ENCODE results near the gene TRIM54. TPM values are rescaled to one million over a fixed set of nuclear protein-coding genes. Genes with fewer than 3 reads are reported as not detected.
A peak's percentile ranks its signal among the peaks of the same experiment; 100 is the strongest.

TRIM54 gene
- total RNA-seq, 2 experiments from 2014 or later = 0.13 TPM; not detected in 1

DNA sequence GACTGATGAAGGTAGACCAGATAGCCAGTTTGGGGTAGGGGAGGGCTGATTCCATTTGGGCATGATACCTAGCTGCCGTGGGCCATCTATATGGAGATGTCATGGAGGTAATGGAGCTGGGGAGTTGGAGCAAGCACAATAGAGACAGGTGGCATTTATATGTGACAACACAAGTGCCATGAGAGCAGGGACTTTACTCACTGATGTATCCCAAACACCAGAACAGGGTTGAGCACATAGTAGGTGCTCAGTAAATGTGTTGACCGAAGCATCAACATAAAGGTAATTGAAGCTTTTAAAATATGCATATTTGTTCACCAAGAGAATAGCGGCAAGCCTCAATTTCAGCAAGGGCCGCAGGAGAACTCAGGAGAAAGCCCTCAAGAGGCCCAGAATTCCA, 34.3 kb upstream of the TRIM54 start:
- H3K36me3 Mint-ChIP-seq (ENCODE audit: low read depth) = peaks cover 13% of the 10 kb centered on the region
- H3K4me3 Mint-ChIP-seq = no peak overlapping the region
- no peaks in the 10 kb centered on the region for H3K4me1 Mint-ChIP-seq
- ChIA-PET POLR2A (interaction anchor here (0.6 to 1.8 kb wide), 5 partner anchors 11 to 631 kb away, joined by 3 to 6 read pairs (median 4); no protein-coding TSS in a partner anchor), CTCF (interaction anchor here (2.2 to 2.5 kb wide), 2 partner anchors 32 to 55 kb away, joined by 11 read pairs; no protein-coding TSS in a partner anchor)
- no peak for DNase-seq
- H3K27me3 Mint-ChIP-seq = peaks cover 7% of the 10 kb centered on the region
- no peak overlapping the region for H3K27ac Mint-ChIP-seq
- no peaks in the 10 kb centered on the region for H3K9me3 Mint-ChIP-seq

DNA sequence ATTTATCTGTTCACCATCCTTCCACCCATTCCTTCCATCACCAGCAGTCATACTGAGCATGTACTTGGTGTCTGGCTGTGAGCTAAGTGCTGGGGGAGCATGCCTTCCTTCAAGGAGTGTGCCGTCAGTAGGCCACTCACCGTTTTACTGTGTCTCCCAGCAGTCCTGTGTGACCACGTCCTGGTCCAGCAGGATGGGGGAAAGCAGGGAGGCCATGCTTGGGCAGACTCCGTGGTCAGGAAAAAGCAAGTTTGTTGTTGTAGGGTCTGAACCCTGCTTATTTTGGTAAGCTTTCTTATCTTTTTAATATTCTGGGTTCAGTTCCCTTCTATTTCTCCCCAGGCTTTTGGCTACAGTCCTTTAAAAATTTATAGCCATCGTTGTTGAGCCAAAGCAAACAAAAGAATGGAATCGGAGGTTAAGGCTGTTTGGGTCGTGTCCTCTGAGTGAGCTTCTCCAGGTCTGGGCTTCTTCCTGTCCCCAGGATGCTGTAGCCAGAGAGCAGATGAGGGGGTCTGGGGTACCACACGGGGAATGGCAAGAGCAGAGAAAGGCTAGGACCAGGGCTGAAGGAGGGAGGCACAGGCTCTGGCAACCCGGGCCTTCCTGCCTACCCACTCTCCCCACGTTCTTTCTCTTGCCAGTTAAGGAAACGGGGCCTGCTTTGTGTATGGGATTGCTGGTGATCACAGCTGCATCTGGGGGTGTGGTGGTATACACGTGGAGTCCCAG, 32.9 kb upstream of the TRIM54 start:
- Mint-ChIP-seq H3K36me3 (ENCODE audit: low read depth) (peaks cover 1% of the 10 kb centered on the region), H3K4me1 (no peaks in the 10 kb centered on the region), H3K9me3 (no peaks in the 10 kb centered on the region), H3K4me3 (no peak overlapping the region), H3K27ac (no peak overlapping the region), H3K27me3 (peaks cover 7% of the 10 kb centered on the region)
- CTCF ChIA-PET = interaction anchor here (0.9 to 2.5 kb wide), 5 partner anchors 17 to 130 kb away, joined by 3 to 11 read pairs (median 6); no protein-coding TSS in a partner anchor
- no peak for DNase-seq
- POLR2A ChIA-PET = interaction anchor here (0.7 to 1.8 kb wide), 7 partner anchors 10 to 153 kb away, joined by 3 to 7 read pairs (median 5); no protein-coding TSS in a partner anchor

- Mint-ChIP-seq H3K4me1 (no peaks in the 10 kb centered on the region), H3K9me3 (no peaks in the 10 kb centered on the region), H3K36me3 (ENCODE audit: low read depth) (no peaks in the 10 kb centered on the region), H3K27ac (no peak overlapping the region), H3K4me3 (no peak overlapping the region), H3K27me3 (peaks cover 9% of the 10 kb centered on the region)
- ChIA-PET POLR2A (interaction anchor here (1.5 kb wide), 1 partner anchor 30 kb away, joined by 7 read pairs; no protein-coding TSS in a partner anchor), CTCF (interaction anchor here (0.9 to 2.5 kb wide), 7 partner anchors 16 to 129 kb away, joined by 3 to 19 read pairs (median 11); no protein-coding TSS in a partner anchor)
- DNase-seq = peak; percentile 64
These were observed 32.2 kb upstream of the TRIM54 start for GRCh38 chr2:27249891-27250651.

DNA sequence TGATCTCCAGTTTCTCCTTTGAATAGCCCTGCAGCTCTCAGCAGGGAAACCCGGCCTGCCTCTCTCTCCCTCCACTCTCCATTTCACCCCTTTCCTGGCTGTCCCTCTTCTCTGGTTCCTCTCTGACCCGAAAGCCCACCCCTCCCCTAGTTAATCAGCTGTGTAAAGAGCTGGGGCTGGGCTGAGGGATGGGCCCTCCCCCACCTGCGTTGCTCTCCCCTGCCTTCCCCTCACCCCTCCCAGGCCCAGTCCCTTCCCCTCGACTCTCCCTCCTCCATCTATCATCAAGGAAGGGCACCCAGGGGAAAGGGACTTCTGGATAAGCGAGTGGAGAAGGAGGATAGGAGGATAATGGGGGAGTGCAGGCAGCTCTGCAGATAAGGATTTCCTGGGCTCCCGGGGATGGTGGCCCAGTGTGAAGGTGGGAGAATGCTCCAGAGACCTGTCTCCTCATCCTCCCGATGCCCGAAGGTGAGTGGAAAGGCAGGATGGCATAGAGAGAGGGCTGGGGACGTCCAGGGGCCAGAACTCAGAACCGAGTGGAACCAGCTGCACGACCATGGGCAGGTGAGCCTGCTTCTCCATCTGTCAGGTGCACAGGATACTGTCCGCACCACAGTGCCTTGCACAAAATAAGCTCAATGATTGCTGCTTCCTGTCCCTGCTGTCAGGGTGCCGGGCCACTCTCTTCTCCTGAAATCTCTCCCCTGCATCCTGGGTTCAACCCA, 31.4 kb upstream of the TRIM54 start:
- no peaks in the 10 kb centered on the region for H3K4me1 Mint-ChIP-seq
- no peak overlapping the region for H3K4me3 Mint-ChIP-seq
- H3K27me3 Mint-ChIP-seq = peaks cover 15% of the 10 kb centered on the region
- ChIA-PET CTCF (interaction anchor here (0.6 to 2.1 kb wide), 4 partner anchors 28 to 841 kb away, joined by 3 to 19 read pairs (median 8); no protein-coding TSS in a partner anchor), POLR2A (no interaction called here)
- no peak overlapping the region for H3K27ac Mint-ChIP-seq
- H3K9me3 Mint-ChIP-seq = no peaks in the 10 kb centered on the region
- DNase-seq = no peak
- no peaks in the 10 kb centered on the region for H3K36me3 Mint-ChIP-seq (ENCODE audit: low read depth)

DNA sequence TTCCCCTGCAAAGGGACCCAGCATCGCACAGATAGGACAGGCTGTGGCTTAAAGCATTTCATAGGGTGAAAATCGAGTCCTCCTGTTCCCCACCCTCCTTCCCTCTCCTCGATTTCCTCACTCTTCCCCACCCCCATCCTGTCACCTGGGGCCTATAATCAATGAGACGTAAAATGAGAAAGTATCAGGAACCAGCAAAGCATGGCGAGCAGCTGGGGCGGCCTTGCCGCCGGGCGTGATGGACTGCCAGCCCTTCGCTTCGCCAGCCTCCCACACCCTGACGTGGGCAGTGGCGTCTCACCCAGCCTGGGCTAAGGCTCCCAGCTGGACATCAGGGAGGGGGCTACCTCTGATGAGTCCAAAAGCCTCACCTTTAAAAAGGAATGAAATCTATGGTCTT, 30.5 kb upstream of the TRIM54 start:
- Mint-ChIP-seq H3K4me1 (no peaks in the 10 kb centered on the region), H3K9me3 (no peaks in the 10 kb centered on the region), H3K36me3 (ENCODE audit: low read depth) (no peaks in the 10 kb centered on the region), H3K4me3 (no peak overlapping the region), H3K27ac (no peak overlapping the region), H3K27me3 (peaks cover 21% of the 10 kb centered on the region)
- CTCF ChIA-PET = interaction anchor here (1.1 to 2.1 kb wide), 3 partner anchors 27 to 68 kb away, joined by 4 to 19 read pairs (median 11); no protein-coding TSS in a partner anchor
- POLR2A ChIA-PET = interaction anchor here (0.6 kb wide), 1 partner anchor 16 kb away, joined by 3 read pairs; no protein-coding TSS in a partner anchor
- DNase-seq = no peak

- ChIA-PET POLR2A (no interaction called here), CTCF (no interaction called here)
- DNase-seq = no peak
- no peaks in the 10 kb centered on the region for H3K36me3 Mint-ChIP-seq (ENCODE audit: low read depth)
- no peaks in the 10 kb centered on the region for H3K9me3 Mint-ChIP-seq
- H3K27ac Mint-ChIP-seq = no peak overlapping the region
- H3K4me3 Mint-ChIP-seq = no peak overlapping the region
- H3K27me3 Mint-ChIP-seq = peaks cover 32% of the 10 kb centered on the region
- H3K4me1 Mint-ChIP-seq = no peaks in the 10 kb centered on the region
These were observed 27.0 kb upstream of the TRIM54 start for GRCh38 chr2:27255187-27255586.

GRCh38 chr2:27255660-27256059, 26.6 kb upstream of the TRIM54 start:
- ChIA-PET CTCF (no interaction called here), POLR2A (no interaction called here)
- H3K4me1 Mint-ChIP-seq = no peaks in the 10 kb centered on the region
- DNase-seq = no peak
- peaks cover 36% of the 10 kb centered on the region for H3K27me3 Mint-ChIP-seq
- no peak overlapping the region for H3K27ac Mint-ChIP-seq
- no peaks in the 10 kb centered on the region for H3K9me3 Mint-ChIP-seq
- no peak overlapping the region for H3K4me3 Mint-ChIP-seq
- no peaks in the 10 kb centered on the region for H3K36me3 Mint-ChIP-seq (ENCODE audit: low read depth)

DNA sequence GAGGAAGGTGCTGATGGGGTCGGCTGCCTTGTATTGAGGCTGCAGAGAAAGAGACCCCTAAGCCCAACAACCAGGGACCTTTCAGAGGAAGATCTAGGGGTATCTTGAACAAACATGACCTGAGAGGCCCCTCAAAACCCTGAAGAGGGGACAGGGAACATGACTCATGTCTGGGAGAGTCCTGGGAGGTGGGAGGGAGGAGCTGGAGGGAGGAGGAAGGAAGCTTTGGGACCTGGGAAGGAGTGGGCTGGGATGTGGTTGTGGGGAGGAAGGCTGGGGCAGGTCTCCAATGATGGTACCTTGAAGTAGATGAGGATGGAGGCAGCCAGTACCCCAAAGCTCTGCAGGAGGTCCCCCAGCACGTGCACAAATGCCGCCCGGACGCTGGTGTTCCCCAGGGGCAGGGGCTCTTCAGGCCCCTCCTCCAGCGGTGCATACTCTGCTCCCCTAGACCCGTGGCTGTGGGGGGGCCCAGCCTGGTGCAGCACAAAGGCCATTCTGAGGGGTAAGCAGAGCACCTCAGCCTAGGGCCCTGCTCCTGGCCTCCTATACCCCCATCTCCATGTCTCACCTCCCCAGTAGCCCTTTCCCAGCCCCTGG, 25.3 kb upstream of the TRIM54 start:
- Mint-ChIP-seq H3K27ac (no peak overlapping the region), H3K4me1 (peaks cover 10% of the 10 kb centered on the region), H3K4me3 (no peak overlapping the region), H3K36me3 (ENCODE audit: low read depth) (no peaks in the 10 kb centered on the region), H3K27me3 (peaks cover 45% of the 10 kb centered on the region), H3K9me3 (no peaks in the 10 kb centered on the region)
- POLR2A ChIA-PET = no interaction called here
- CTCF ChIA-PET = no interaction called here
- DNase-seq = no peak

GRCh38 chr2:27258051-27258450, 24.2 kb upstream of the TRIM54 start:
- Mint-ChIP-seq H3K36me3 (ENCODE audit: low read depth) (no peaks in the 10 kb centered on the region), H3K9me3 (no peaks in the 10 kb centered on the region), H3K4me3 (no peak overlapping the region), H3K27me3 (peaks cover 47% of the 10 kb centered on the region), H3K27ac (no peak overlapping the region), H3K4me1 (peaks cover 12% of the 10 kb centered on the region)
- ChIA-PET CTCF (no interaction called here), POLR2A (no interaction called here)
- DNase-seq = no peak

DNA sequence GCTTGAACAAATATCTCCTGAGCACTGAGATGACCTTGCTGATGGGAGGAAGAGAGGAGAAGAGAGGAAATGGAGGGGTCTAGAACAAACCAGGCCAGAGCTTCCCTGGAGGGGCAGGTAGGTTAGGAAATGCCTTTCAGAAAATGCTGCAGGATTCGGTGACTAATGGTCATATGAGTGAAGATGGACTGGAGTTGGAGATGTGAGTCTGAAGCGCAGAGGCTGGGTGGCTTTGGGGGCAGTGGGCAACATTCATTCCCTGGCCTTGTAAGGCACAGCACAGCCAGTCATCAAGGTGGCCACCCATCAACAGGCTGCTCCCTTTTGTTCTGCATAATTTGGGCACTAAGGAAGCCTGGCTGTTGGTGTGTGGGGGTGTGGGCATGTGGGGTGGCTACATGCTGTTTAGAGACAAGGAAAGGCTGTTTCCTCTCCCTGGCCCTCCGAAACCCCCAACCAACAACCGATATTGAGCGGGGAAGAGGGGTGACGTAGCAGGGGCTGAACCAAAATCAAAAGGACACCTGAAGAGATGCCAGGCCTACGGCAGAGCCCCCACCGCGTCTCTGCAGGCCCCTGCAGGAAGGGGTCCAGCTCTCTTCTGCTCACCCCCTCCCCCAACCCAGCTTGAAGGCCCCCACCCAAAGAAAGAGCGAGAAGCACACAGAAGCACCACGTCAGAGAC, 20.8 kb upstream of the TRIM54 start:
- Mint-ChIP-seq H3K27ac (no peak overlapping the region), H3K36me3 (ENCODE audit: low read depth) (no peaks in the 10 kb centered on the region), H3K27me3 (peaks cover 54% of the 10 kb centered on the region), H3K9me3 (no peaks in the 10 kb centered on the region), H3K4me1 (peaks cover 34% of the 10 kb centered on the region), H3K4me3 (peak overlapping the region; percentile 48)
- POLR2A ChIA-PET = no interaction called here
- DNase-seq = no peak
- CTCF ChIA-PET = interaction anchor here (5.6 kb wide), 1 partner anchor 19 kb away, joined by 38 read pairs; the partner anchor contains the start of gene TRIM54

- POLR2A ChIA-PET = interaction anchor here (0.9 kb wide), 1 partner anchor 13 kb away, joined by 4 read pairs; no protein-coding TSS in a partner anchor
- CTCF ChIA-PET = interaction anchor here (5.6 kb wide), 1 partner anchor 19 kb away, joined by 38 read pairs; the partner anchor contains the start of gene TRIM54
These were observed 20.3 kb upstream of the TRIM54 start for GRCh38 chr2:27261926-27262298.

More at GRCh38 chr2:27261926-27262298, 20.3 kb upstream of the TRIM54 start:
- no peak overlapping the region for H3K27ac Mint-ChIP-seq
- H3K4me1 Mint-ChIP-seq = peaks cover 34% of the 10 kb centered on the region
- H3K4me3 Mint-ChIP-seq = peak overlapping the region; percentile 48
- peaks cover 50% of the 10 kb centered on the region for H3K27me3 Mint-ChIP-seq
- no peaks in the 10 kb centered on the region for H3K36me3 Mint-ChIP-seq (ENCODE audit: low read depth)
- H3K9me3 Mint-ChIP-seq = no peaks in the 10 kb centered on the region
- DNase-seq = no peak
